Hematopoietic multipotent progenitor cell (in vitro differentiated cells): ENCODE measurements around the gene B4GALT3. TPM values are rescaled to one million over a fixed set of nuclear protein-coding genes. Genes with fewer than 3 reads are reported as not detected.

Source experiments
- DNase-seq, 3 donors: peaks; one replicate each; pipeline ENCODE4 v3.0.0-alpha.2; 2011 to 2015; ENCODE audit warnings: low read depth in 2 of 3, low spot score in 2 of 3
- total RNA-seq: library from RNA; depleted of rRNA; stranded (reverse); fragments of >200 nt; gene quantifications from one replicate; pipeline ENCODE4 v1.2.3, GENCODE V29; 2012

B4GALT3 gene
- total RNA-seq, 1 donor = 28.5 TPM

- DNase-seq = no peak
Measured at GRCh38 chr1:161206411-161207140, 29.3 kb upstream of the B4GALT3 start.

GRCh38 chr1:161201836-161202712 is 24.8 kb upstream of the B4GALT3 start, which contains the start of gene NDUFS2:
Gene NDUFS2 (plus strand): TSS chr1:161202367. CDS start chr1:161202386, 19 bp downstream.
- peak; percentile 83 to 98 (median 98) for DNase-seq

- DNase-seq = no peak
Measured at GRCh38 chr1:161200992-161201835, 23.9 kb upstream of the B4GALT3 start.

GRCh38 chr1:161200421-161200991 is 23.2 kb upstream of the B4GALT3 start:
- no peak for DNase-seq

- no peak for DNase-seq
Measured at GRCh38 chr1:161199506-161200139, 22.3 kb upstream of the B4GALT3 start.

GRCh38 chr1:161198897-161199431 is 21.7 kb upstream of the B4GALT3 start, which contains the start of gene ADAMTS4:
Gene ADAMTS4 (minus strand): TSS chr1:161199054. CDS start chr1:161198627, 427 bp downstream.
- no peak for DNase-seq

- DNase-seq = no peak
Measured at GRCh38 chr1:161198194-161198896, 21.0 kb upstream of the B4GALT3 start.

GRCh38 chr1:161197560-161198193 is 20.4 kb upstream of the B4GALT3 start:
- no peak for DNase-seq

GRCh38 chr1:161196521-161197451 is 19.5 kb upstream of the B4GALT3 start:
- no peak for DNase-seq

- no peak for DNase-seq
Measured at GRCh38 chr1:161196111-161196510, 18.8 kb upstream of the B4GALT3 start.

GRCh38 chr1:161195171-161195570 is 17.9 kb upstream of the B4GALT3 start:
- no peak for DNase-seq

- DNase-seq = no peak
Measured at GRCh38 chr1:161193561-161194235, 16.4 kb upstream of the B4GALT3 start.

GRCh38 chr1:161192476-161193465 is 15.5 kb upstream of the B4GALT3 start:
- DNase-seq = peak in 2 of 3 donors; percentile 61 to 87

- no peak for DNase-seq
Measured at GRCh38 chr1:161191971-161192370, 14.7 kb upstream of the B4GALT3 start.

GRCh38 chr1:161190962-161191521 is 13.7 kb upstream of the B4GALT3 start:
- no peak for DNase-seq
